SK-N-SH treated with all-trans-retinoic acid at 6 μM for 48 hours (cell line): ENCODE measurements around the gene ACTL8.

Source experiments
- ZFP30 ChIP-seq: fragments of 450-650 bp; formaldehyde crosslinking; IDR thresholded peaks from 2 replicates; pipeline ENCODE4 v1.5.0; 2022; ENCODE audit warnings: mild to moderate bottlenecking, moderate library complexity
- TF ChIP-seq, protein P1 (sequence below): fragments of 250-450 bp; sonication (Bioruptor Pico); IDR thresholded peaks from 2 replicates; pipeline ENCODE4 v1.8.0; 2020; ENCODE audit warnings: mild to moderate bottlenecking, moderate library complexity, borderline replicate concordance

DNA sequence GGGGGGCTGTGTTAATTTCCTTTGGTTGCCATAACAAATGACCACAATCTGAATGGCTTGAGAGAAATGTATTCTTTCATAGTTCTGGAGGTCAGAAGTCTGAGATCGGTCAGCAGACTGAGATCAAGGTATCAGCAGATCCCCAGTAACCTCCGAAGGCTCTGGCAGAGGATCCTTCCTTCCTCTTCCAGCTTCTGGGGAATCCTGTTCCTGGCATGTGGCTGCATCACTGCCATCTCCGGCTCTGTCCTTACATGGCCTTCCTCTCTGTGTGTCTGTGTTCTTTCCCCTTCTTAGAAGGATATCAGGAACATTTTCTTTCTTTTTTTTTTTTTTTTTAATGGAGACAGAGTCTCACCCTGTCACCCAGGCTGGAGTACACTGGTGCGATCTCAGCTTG, 25.8 kb downstream of the ACTL8 start:
- TF ChIP-seq ZFP30 (CRISPR knock-in tag) = no peak
- TF ChIP-seq, protein P1, sequence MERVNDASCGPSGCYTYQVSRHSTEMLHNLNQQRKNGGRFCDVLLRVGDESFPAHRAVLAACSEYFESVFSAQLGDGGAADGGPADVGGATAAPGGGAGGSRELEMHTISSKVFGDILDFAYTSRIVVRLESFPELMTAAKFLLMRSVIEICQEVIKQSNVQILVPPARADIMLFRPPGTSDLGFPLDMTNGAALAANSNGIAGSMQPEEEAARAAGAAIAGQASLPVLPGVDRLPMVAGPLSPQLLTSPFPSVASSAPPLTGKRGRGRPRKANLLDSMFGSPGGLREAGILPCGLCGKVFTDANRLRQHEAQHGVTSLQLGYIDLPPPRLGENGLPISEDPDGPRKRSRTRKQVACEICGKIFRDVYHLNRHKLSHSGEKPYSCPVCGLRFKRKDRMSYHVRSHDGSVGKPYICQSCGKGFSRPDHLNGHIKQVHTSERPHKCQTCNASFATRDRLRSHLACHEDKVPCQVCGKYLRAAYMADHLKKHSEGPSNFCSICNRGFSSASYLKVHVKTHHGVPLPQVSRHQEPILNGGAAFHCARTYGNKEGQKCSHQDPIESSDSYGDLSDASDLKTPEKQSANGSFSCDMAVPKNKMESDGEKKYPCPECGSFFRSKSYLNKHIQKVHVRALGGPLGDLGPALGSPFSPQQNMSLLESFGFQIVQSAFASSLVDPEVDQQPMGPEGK (CRISPR knock-in tag) = no peak
